HG02981 (cell line): ENCODE measurements around the gene TWF2.
"Not testable (repeated sequence)": the region's sequence is repeated elsewhere in the genome, so short reads cannot be mapped to it uniquely, and the experiment has no call there.

Experiments
- ATAC-seq: cut with Tn5 transposase; IDR thresholded peaks from one replicate; pipeline ENCODE4 v1.9.1; 2021; ENCODE audit warnings: mild to moderate bottlenecking, moderate library complexity; ENCODE audit not compliant: unreplicated experiment

Gene TWF2

GRCh38 chr3:52238761-52239701 is at the start of gene TWF2:
Gene TWF2 (minus strand): TSS chr3:52239158. CDS start chr3:52239016, 142 bp downstream.
- ATAC-seq: peak; percentile 72

GRCh38 chr3:52288674-52289073 is 49.7 kb upstream of the TWF2 start:
- ATAC-seq: no peak

- ATAC-seq: no peak
Measured at GRCh38 chr3:52286777-52287110, 47.8 kb upstream of the TWF2 start.

GRCh38 chr3:52284051-52284450 is 45.1 kb upstream of the TWF2 start:
- ATAC-seq: not testable (repeated sequence)

- no peak for ATAC-seq
Measured at GRCh38 chr3:52283306-52283705, 44.3 kb upstream of the TWF2 start.

- no peak for ATAC-seq
Measured at GRCh38 chr3:52281981-52282801, 43.2 kb upstream of the TWF2 start.

- ATAC-seq: no peak
Measured at GRCh38 chr3:52280050-52280461, 41.1 kb upstream of the TWF2 start.

- no peak for ATAC-seq
Measured at GRCh38 chr3:52279596-52279995, 40.6 kb upstream of the TWF2 start.

GRCh38 chr3:52278510-52279069 is 39.6 kb upstream of the TWF2 start, which contains the start of gene WDR82:
Gene WDR82 (minus strand): TSS chr3:52278649. CDS start chr3:52278361, 288 bp downstream.
- peak; percentile 85 for ATAC-seq

GRCh38 chr3:52277972-52278509 is 39.1 kb upstream of the TWF2 start:
- peak; percentile 41 for ATAC-seq

- no peak for ATAC-seq
Measured at GRCh38 chr3:52277071-52277964, 38.4 kb upstream of the TWF2 start.

GRCh38 chr3:52274781-52275180 is 35.8 kb upstream of the TWF2 start:
- not testable (repeated sequence) for ATAC-seq

- no peak for ATAC-seq
Measured at GRCh38 chr3:52272831-52273230, 33.9 kb upstream of the TWF2 start.

GRCh38 chr3:52272172-52272571 is 33.2 kb upstream of the TWF2 start:
- ATAC-seq: not testable (repeated sequence)

GRCh38 chr3:52270252-52270754 is 31.3 kb upstream of the TWF2 start:
- no peak for ATAC-seq

GRCh38 chr3:52269776-52270175 is 30.8 kb upstream of the TWF2 start:
- no peak for ATAC-seq

GRCh38 chr3:52268036-52268435 is 29.1 kb upstream of the TWF2 start:
- no peak for ATAC-seq

GRCh38 chr3:52265387-52265786 is 26.4 kb upstream of the TWF2 start:
- ATAC-seq: no peak

GRCh38 chr3:52262447-52262846 is 23.5 kb upstream of the TWF2 start:
- ATAC-seq: no peak

GRCh38 chr3:52259448-52259847 is 20.5 kb upstream of the TWF2 start:
- no peak for ATAC-seq
